HG02852 (cell line): ENCODE results near the gene SCYGR7.
"Not testable (repeated sequence)": the region's sequence is repeated elsewhere in the genome, so short reads cannot be mapped to it uniquely, and the experiment has no call there.

Source experiments
- ATAC-seq: cut with Tn5 transposase; IDR thresholded peaks from one replicate; pipeline ENCODE4 v1.9.1; 2021; ENCODE audit warnings: mild to moderate bottlenecking, moderate library complexity; ENCODE audit not compliant: unreplicated experiment

SCYGR7 gene

GRCh38 chr2:227756261-227756660 is 28.1 kb downstream of the SCYGR7 start:
- ATAC-seq, result not testable (repeated sequence)

GRCh38 chr2:227759411-227760118 is 31.4 kb downstream of the SCYGR7 start:
- ATAC-seq, result no peak

DNA sequence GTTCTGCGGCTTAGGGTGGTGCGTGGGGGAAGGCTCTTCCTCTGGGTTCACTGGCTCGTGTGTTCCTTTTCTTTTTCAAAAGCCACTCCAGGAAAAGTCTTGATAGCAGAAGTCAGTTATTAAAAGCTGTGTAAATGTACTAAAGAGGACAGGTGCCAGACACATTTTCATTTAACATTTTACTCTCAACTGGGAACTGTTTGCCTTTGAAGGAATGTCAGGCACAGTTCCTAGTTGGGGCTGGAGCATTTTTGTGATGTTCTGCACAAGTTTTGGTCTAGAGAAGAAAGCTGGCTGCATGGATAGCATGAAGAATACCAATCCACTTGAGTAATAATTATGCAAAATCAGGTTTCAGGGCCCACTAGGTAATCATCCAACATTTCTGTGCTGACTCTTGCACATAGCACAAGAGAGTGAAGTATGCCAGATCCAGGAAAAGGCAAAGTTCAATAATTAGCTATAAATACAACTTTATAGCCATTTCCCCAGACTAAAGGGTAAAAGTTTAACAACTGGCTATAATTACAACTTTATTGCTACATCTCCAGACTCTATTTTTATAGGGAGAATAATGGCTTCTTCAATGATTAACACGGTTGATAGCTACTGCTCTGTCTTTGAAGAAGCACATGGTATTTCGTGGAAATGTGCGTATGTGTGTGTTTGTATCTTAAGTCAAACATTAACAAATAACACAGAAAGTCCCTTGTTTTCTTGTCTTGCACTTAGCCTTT is 33.8 kb downstream of the SCYGR7 start:
- ATAC-seq, result no peak

GRCh38 chr2:227765788-227766372 is 37.7 kb downstream of the SCYGR7 start:
- ATAC-seq, result no peak

DNA sequence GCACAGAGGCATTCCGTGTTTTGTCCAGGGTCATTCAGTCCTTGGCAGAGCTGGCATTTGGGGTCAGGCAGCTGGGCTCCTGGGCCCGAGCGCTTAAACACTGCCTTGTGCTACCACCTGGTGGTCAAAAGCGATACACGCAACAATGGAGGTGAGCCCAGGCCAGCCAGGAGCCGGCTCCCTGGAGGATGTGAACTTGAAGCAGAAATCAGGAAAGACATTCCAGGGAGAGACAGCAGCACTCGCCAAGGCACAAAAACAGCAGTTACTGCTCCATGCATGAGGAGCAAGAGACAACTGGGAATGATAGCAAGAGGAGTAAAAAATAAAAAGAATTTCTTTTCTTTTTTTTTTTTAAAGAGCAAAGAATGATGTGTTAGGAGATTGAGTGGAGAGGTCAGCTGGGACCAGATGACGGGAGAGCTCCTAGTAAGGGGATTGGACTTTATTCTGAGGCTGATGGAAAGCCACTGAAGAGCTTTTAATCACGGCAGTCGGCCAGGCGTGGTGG is 38.3 kb downstream of the SCYGR7 start:
- peak; percentile 93 for ATAC-seq

GRCh38 chr2:227767830-227768229 is 39.7 kb downstream of the SCYGR7 start:
- no peak for ATAC-seq

GRCh38 chr2:227772197-227772661 is 44.1 kb downstream of the SCYGR7 start:
- no peak for ATAC-seq

DNA sequence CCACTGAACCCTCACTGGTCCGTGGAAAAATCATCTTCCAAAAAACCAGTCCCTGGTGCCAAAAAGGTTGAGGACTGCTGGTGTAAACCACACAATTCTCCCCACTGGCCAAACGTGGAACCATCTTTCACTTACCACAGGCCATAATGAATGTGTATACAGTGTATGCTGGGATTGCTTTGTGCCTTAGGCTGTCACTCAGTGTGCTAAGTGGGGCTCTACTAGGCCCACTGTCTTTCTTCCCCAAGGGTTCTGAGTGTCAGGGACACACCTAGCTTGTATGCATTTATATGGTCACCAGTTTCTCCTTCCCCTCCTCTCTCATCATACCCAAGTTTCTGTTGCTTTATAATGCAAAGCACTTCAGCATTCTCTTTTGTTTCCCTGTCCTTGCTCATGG is 44.8 kb downstream of the SCYGR7 start:
- ATAC-seq, result no peak

DNA sequence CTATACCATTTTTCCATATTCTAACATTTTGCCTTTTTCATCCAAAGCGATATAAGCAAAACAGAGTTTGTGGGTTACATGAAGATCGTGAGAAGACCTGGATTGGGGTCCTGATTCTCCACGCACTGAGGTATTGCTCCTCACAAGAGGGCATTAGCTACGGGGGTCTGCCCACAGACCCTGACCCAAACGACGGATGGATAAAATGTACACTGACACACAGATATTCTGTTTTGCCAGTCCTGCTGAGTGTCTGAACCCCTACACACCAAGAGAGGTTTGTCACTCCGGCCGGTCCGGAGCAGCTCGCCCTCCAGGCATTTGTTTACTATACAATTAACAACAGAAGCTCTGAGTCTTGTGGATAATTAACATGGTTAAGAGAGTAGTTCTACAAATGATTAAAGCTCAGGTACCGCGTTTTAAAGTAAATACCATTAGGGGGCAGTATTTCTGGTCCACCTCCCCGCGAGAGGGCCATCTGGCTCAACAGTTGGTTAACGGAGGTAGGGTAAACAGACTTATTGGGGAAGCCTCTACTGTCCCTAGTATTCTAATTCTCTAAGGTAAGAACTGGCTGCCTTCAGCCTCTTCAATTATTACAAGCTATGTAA is 46.0 kb downstream of the SCYGR7 start:
- peak; percentile 54 for ATAC-seq

- ATAC-seq, result no peak
Observed at GRCh38 chr2:227774895-227775842, 47.0 kb downstream of the SCYGR7 start.
